ENCODE measurements around the gene CTNNA1.

CTNNA1 gene

GRCh38 chr5:138849439-138849838 is 96.2 kb downstream of the CTNNA1 start (continued):
- TF ChIP-seq ZNF510 (tag by site-specific recombination; IDR thresholded peaks at IDR 0.05; ENCODE audit: insufficient replicate concordance) (no peak), ZNF214 (tag by site-specific recombination; IDR thresholded peaks at IDR 0.05; ENCODE audit: borderline replicate concordance) (no peak)

GRCh38 chr5:138849882-138850281 is 96.7 kb downstream of the CTNNA1 start:
- Histone ChIP-seq H3K36me3 (ENCODE audit: control insufficient read depth in 2 of 2, insufficient read depth in 1 of 2, low read length in 2 of 2) (no peaks in the 10 kb centered on the region), H3K27ac (ENCODE audit: extremely low read depth, low read depth, low read length) (no peak overlapping the region), H3K4me3 (ENCODE audit: low read depth, low read length) (no peak overlapping the region), H3K9me3 (ENCODE audit: control insufficient read depth, insufficient read depth, low read depth, low read length) (no peaks in the 10 kb centered on the region), H3K4me1 (ENCODE audit: control insufficient read depth, insufficient read depth, low read length) (peaks cover 26% of the 10 kb centered on the region)
- POLR2A ChIA-PET = no interaction called here
- TF ChIP-seq MZF1 (tag by site-specific recombination; IDR thresholded peaks at IDR 0.05; ENCODE audit: borderline replicate concordance) (no peak), PRDM6 (tag by site-specific recombination; IDR thresholded peaks at IDR 0.05) (peak; percentile 24; the same call in 1 of the 2 replicates)
- CTCF ChIA-PET = no interaction called here

- POLR2A ChIA-PET = no interaction called here
These were observed 97.7 kb downstream of the CTNNA1 start for GRCh38 chr5:138850865-138851435.

GRCh38 chr5:138853132-138853531 is 99.9 kb downstream of the CTNNA1 start:
- ChIA-PET CTCF (no interaction called here), POLR2A (no interaction called here)
- no peak overlapping the region for H3K4me3 ChIP-seq (ENCODE audit: low read depth, low read length)
- no peak overlapping the region for H3K27ac ChIP-seq (ENCODE audit: extremely low read depth, low read depth, low read length)
- TF ChIP-seq BCL11A (tag by site-specific recombination; IDR thresholded peaks at IDR 0.05; ENCODE audit: low read depth) (0 out of 2 replicates have a peak, but pooled peaks have one; percentile 33), ZNF19 (tag by site-specific recombination; IDR thresholded peaks at IDR 0.05; ENCODE audit: low read depth) (no peak), FEZF1 (tag by site-specific recombination; IDR thresholded peaks at IDR 0.05) (peak; percentile 49; the same call in 1 of the 2 replicates), ZNF449 (tag by site-specific recombination; IDR thresholded peaks at IDR 0.05) (no peak), OSR2 (tag by site-specific recombination; IDR thresholded peaks at IDR 0.05) (peak; percentile 58), BCL6B (tag by site-specific recombination; IDR thresholded peaks at IDR 0.05) (0 out of 2 replicates have a peak, but pooled peaks have one; percentile 20), WT1 (tag by site-specific recombination; IDR thresholded peaks at IDR 0.05) (peak; percentile 64), TRIM28 (IDR thresholded peaks at IDR 0.05; ENCODE audit: borderline replicate concordance, low read length) (peak; percentile 10; the same call in 1 of the 2 replicates), PRDM6 (tag by site-specific recombination; IDR thresholded peaks at IDR 0.05) (peak; percentile 74), ZBTB6 (tag by site-specific recombination; IDR thresholded peaks at IDR 0.05) (no peak)
- H3K4me1 ChIP-seq (ENCODE audit: control insufficient read depth, insufficient read depth, low read length) = peaks cover 20% of the 10 kb centered on the region
- no peaks in the 10 kb centered on the region for H3K9me3 ChIP-seq (ENCODE audit: control insufficient read depth, insufficient read depth, low read depth, low read length)
- H3K36me3 ChIP-seq (ENCODE audit: control insufficient read depth in 2 of 2, insufficient read depth in 1 of 2, low read length in 2 of 2) = no peaks in the 10 kb centered on the region

More at GRCh38 chr5:138850865-138851435, 97.7 kb downstream of the CTNNA1 start:
- H3K4me1 ChIP-seq (ENCODE audit: control insufficient read depth, insufficient read depth, low read length) = peaks cover 20% of the 10 kb centered on the region
- TF ChIP-seq ZSCAN30 (tag by site-specific recombination; IDR thresholded peaks at IDR 0.05) (peak; percentile 84), ZNF521 (tag by site-specific recombination; IDR thresholded peaks at IDR 0.05) (no peak)
- CTCF ChIA-PET = interaction anchor here (1.1 kb wide), 1 partner anchor 49 kb away, joined by 3 read pairs; no protein-coding TSS in a partner anchor
- H3K36me3 ChIP-seq (ENCODE audit: control insufficient read depth in 2 of 2, insufficient read depth in 1 of 2, low read length in 2 of 2) = no peaks in the 10 kb centered on the region
- H3K27ac ChIP-seq (ENCODE audit: extremely low read depth, low read depth, low read length) = no peak overlapping the region
- no peaks in the 10 kb centered on the region for H3K9me3 ChIP-seq (ENCODE audit: control insufficient read depth, insufficient read depth, low read depth, low read length)
- H3K4me3 ChIP-seq (ENCODE audit: low read depth, low read length) = no peak overlapping the region

Data from HEK293 (cell line).